Measurements from ENCODE around the gene ADD3. TPM values are rescaled to one million over a fixed set of nuclear protein-coding genes. Genes with fewer than 3 reads are reported as not detected.

Gene ADD3
- total and polyA plus RNA-seq, 2 experiments from 2014 or later = 96.9 to 114 TPM

DNA sequence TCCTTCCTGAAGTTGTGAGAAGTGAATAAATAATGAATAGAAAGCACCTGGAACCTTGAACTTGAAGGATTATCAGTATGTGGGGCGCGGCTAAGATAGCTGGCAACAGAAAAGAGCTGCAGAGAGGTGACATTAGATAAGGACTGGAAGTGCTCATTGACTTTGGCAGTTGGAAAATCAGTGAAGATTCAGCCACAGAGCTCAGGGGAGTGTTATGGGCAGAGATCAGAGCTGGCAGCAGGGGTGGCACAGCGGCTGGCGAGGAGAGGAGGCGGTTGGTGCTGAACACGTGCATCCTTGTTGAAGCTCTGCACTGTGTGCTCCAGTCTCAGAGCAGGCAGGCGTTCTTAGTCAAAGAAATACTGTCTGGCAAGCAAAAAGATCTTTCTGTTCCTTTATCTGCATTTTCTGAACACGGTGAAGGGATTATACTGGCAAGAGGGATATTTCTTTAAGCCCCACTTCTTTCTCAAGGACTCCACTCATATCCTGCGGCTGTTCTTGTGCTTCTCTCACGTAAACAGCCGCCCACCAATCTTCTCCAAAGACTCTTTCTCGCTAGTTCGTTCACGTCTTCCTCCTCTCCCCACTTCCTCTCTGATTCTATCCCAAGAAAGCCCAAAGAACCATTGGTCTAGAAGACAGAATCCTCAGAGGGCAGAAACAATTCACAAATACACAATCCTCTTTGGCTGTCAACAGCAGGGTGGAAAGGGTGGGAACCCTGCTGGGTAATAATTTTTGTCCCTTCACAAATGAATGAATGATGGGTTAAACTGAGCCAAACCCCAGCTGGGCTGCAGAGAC lies 38.6 kb upstream of the ADD3 start:
- H3K4me1 ChIP-seq (ENCODE audit: low read depth) = peaks cover 21% of the 10 kb centered on the region
- no peaks in the 10 kb centered on the region for H3K9me3 ChIP-seq (ENCODE audit: low read depth)
- no peaks in the 10 kb centered on the region for H3K27me3 ChIP-seq
- no peak overlapping the region for H3K4me3 ChIP-seq
- TF ChIP-seq CTCF (IDR thresholded peaks at IDR 0.05; ENCODE audit: low read depth, low read length) = no peak
- H3K36me3 ChIP-seq = no peaks in the 10 kb centered on the region
- peak in 1 of 2 donors; percentile 39 for DNase-seq (ENCODE audit: low read depth in 1 of 2, low spot score in 1 of 2)
- no peak overlapping the region for H3K27ac ChIP-seq

GRCh38 chr10:109969760-109970346 lies 37.9 kb upstream of the ADD3 start:
- H3K27me3 ChIP-seq = no peaks in the 10 kb centered on the region
- peaks cover 21% of the 10 kb centered on the region for H3K4me1 ChIP-seq (ENCODE audit: low read depth)
- H3K36me3 ChIP-seq = no peaks in the 10 kb centered on the region
- H3K9me3 ChIP-seq (ENCODE audit: low read depth) = no peaks in the 10 kb centered on the region
- TF ChIP-seq CTCF (IDR thresholded peaks at IDR 0.05; ENCODE audit: low read depth, low read length) = no peak
- H3K27ac ChIP-seq = no peak overlapping the region
- no peak for DNase-seq (ENCODE audit: low read depth in 1 of 2, low spot score in 1 of 2)
- no peak overlapping the region for H3K4me3 ChIP-seq

DNA sequence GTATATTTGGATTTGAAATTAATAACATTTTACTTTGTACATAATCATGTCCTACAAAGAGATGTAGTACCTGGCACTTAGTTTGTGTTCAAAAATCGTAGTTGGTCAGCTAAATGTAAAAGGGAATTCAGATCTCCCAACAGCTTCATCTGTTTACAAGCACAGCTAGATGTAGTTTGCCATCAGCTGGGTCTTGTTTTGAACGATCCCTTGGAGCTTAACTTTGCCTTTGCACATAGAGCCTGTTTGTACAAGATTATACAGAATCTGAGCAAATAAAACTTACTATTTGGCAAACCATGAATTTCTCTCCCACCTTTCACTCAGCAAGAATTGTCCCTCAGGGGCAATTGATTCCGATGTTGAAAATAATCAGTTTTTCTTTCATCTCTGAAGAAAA lies 36.1 kb upstream of the ADD3 start:
- Histone ChIP-seq H3K4me1 (ENCODE audit: low read depth) (peaks cover 21% of the 10 kb centered on the region), H3K9me3 (ENCODE audit: low read depth) (no peaks in the 10 kb centered on the region), H3K36me3 (no peaks in the 10 kb centered on the region), H3K27me3 (no peaks in the 10 kb centered on the region), H3K27ac (no peak overlapping the region), H3K4me3 (no peak overlapping the region)
- no peak for TF ChIP-seq CTCF (IDR thresholded peaks at IDR 0.05; ENCODE audit: low read depth, low read length)
- no peak for DNase-seq (ENCODE audit: low read depth in 1 of 2, low spot score in 1 of 2)

DNA sequence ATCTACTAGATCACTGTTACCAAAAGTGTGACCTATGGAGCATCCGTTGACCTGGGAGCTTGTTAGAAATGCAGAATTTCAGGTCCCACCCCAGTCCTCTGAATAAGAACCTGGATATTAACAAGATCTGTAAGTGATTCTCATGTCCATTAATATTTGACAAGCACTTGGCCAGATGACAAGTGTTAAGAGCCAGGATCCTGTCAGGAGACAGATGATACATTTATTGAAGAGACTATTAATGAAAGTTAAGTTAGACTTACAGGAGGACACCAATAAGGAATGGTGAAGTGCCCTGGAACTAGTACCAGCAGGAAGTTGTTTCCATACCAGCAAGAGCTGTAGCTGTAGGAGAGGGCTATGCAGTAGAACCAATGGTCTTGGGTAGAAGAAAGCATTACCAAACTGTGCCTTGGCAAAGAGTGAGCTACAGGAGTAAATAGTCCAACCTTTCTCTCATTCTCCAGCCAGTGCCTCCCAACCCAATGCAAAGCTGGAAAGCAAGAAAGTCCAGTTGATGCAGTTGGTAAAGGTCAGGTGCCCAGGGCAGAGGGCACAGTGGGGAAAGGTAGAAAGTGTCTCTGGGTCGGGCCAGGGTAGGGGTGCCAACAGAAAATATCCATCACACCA lies 35.3 kb upstream of the ADD3 start:
- no peak for TF ChIP-seq CTCF (IDR thresholded peaks at IDR 0.05; ENCODE audit: low read depth, low read length)
- Histone ChIP-seq H3K4me3 (no peak overlapping the region), H3K9me3 (ENCODE audit: low read depth) (no peaks in the 10 kb centered on the region), H3K27ac (no peak overlapping the region), H3K36me3 (no peaks in the 10 kb centered on the region), H3K27me3 (no peaks in the 10 kb centered on the region), H3K4me1 (ENCODE audit: low read depth) (peaks cover 13% of the 10 kb centered on the region)
- DNase-seq (ENCODE audit: low read depth in 1 of 2, low spot score in 1 of 2) = no peak

GRCh38 chr10:109973326-109973829 lies 34.4 kb upstream of the ADD3 start:
- Histone ChIP-seq H3K27ac (no peak overlapping the region), H3K36me3 (no peaks in the 10 kb centered on the region), H3K27me3 (no peaks in the 10 kb centered on the region), H3K9me3 (ENCODE audit: low read depth) (no peaks in the 10 kb centered on the region), H3K4me3 (no peak overlapping the region), H3K4me1 (ENCODE audit: low read depth) (peaks cover 9% of the 10 kb centered on the region)
- TF ChIP-seq CTCF (IDR thresholded peaks at IDR 0.05; ENCODE audit: low read depth, low read length) = no peak
- DNase-seq (ENCODE audit: low read depth in 1 of 2, low spot score in 1 of 2) = no peak

All from cardiac muscle cell (in vitro differentiated cells and primary cell).